Erythroblast (primary cell): ENCODE data around the gene MICAL3.

Experiments used
- GATA1 ChIP-seq: IDR thresholded peaks from 2 replicates; pipeline ENCODE4 v1.6.1; 2011; ENCODE audit warnings: low read depth, mild to moderate bottlenecking, control low read depth, low read length, moderate library complexity
- POLR2A ChIP-seq: IDR thresholded peaks from 2 replicates; pipeline ENCODE4 v1.6.1; 2011; ENCODE audit warnings: mild to moderate bottlenecking, low read length

DNA sequence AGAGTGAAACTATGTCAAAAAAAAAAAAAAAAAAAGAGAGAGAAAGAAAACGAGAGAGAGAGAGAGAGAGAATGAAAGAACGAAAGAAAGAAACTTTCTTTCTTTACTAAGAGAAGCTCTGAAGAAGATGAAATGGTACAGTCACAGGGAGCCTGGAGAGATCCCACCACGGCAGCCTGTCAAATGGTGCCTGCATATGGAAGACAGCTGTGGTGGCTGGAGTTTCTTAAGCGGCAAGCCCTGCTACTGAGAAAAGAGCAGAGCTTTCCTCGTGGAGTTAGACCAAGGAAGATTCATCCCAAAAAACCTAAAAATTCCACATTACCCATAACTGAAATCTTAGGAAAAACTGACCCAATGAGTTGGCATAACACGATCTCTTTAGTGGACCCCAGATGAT lies 66.7 kb downstream of the MICAL3 start:
- TF ChIP-seq POLR2A (no peak), GATA1 (no peak)
